Gastrocnemius medialis (tissue), 4 donors: ENCODE results near the gene ADGRL3. TPM values are rescaled to one million over a fixed set of nuclear protein-coding genes. Genes with fewer than 3 reads are reported as not detected.

ENCODE experiments used
- ATAC-seq, 2 donors: fragments of 150-250 bp; one replicate each; pipeline ENCODE4 v1.9.1; 2016
- DNase-seq, 2 donors: peaks; one replicate each; pipeline ENCODE4 v3.0.0-alpha.2; 2019
- H3K27ac ChIP-seq, 4 donors: fragments of 200-600 bp; sonication (generic); 1 replicate in 1 of 4; 2 replicates in 3 of 4; pipeline ENCODE4 v1.5.1; 2016 to 2018; ENCODE audit warnings: mild to moderate bottlenecking in 2 of 4, moderate library complexity in 1 of 4
- H3K27me3 ChIP-seq, 3 donors: fragments of 200-600 bp; sonication (generic) in 2 of 3; 1 replicate in 1 of 3; 2 replicates in 2 of 3; pipeline versions ENCODE4 v1.5.1 to v1.6.0; 2016 to 2019; ENCODE audit warnings: mild to moderate bottlenecking in 1 of 3, moderate library complexity in 1 of 3
- H3K36me3 ChIP-seq, 2 donors: fragments of 200-600 bp; sonication (generic) in 1 of 2; one replicate each; pipeline ENCODE4 v1.5.1; 2017 to 2018
- H3K4me1 ChIP-seq, 2 donors: fragments of 200-600 bp; sonication (generic) in 1 of 2; one replicate each; pipeline ENCODE4 v1.5.1; 2016 to 2017; ENCODE audit warnings: mild to moderate bottlenecking in 2 of 2
- H3K4me3 ChIP-seq, 4 donors: fragments of 200-600 bp; sonication (generic) in 3 of 4; 1 replicate in 1 of 4; 2 replicates in 3 of 4; pipeline ENCODE4 v1.5.1; 2016 to 2019; ENCODE audit warnings: mild to moderate bottlenecking in 2 of 4
- H3K9me3 ChIP-seq, 3 donors: fragments of 200-600 bp; sonication (generic) in 2 of 3; 1 replicate in 1 of 3; 2 replicates in 2 of 3; pipeline ENCODE4 v1.5.1; 2016 to 2019
- POLR2A ChIP-seq, 2 donors: fragments of 450-650 bp; IDR thresholded peaks; one replicate each; pipeline ENCODE4 v1.6.1; 2017; ENCODE audit warnings: antibody characterized with exemption in 2 of 2, mild to moderate bottlenecking in 2 of 2, moderate library complexity in 2 of 2
- in situ Hi-C, 4 donors: fragments of 200-750 bp; cut with MboI; loops; one replicate each; pipeline versions ENCODE4 v1.15.0 to v1.8.0; 2017; ENCODE audit warnings: low sequenced_read_pairs in 4 of 4
- intact Hi-C: fragments of 100-400 bp; cut with DNase I; formaldehyde crosslinking; loops from one replicate; pipeline ENCODE4 v1.15.1; 2023; ENCODE audit warnings: low total_unique reads
- total RNA-seq, 4 donors: library from RNA; depleted of rRNA; stranded (reverse); fragments of >200 nt; gene quantifications; one replicate each; pipeline versions ENCODE4 v1.1.0 to v1.2.3, GENCODE V29; 2016
- TF ChIP-seq, protein P1 (sequence below), 5 experiments: fragments of 450-650 bp in 3 of 5; fragments of 200-600 bp in 2 of 5; sonication (generic) in 2 of 5; IDR thresholded peaks in 4 of 5; conservative IDR thresholded peaks in 1 of 5; 1 replicate in 4 of 5; 2 replicates in 1 of 5; pipeline ENCODE4 v1.5.1; 2016 to 2019; ENCODE audit warnings: antibody characterized with exemption in 5 of 5, mild to moderate bottlenecking in 3 of 5, moderate library complexity in 3 of 5

The ADGRL3 gene
- total RNA-seq, 4 donors from 2014 or later = 0.69 to 2.2 (median 1.1) TPM

GRCh38 chr4:61274286-61274685, 74.2 kb downstream of the ADGRL3 start:
- no peaks in the 10 kb centered on the region for H3K36me3 ChIP-seq
- in situ Hi-C loops (no loop called here), intact Hi-C loops (no loop called here)
- H3K27me3 ChIP-seq = no peaks in the 10 kb centered on the region
- no peaks in the 10 kb centered on the region for H3K4me1 ChIP-seq
- no peak overlapping the region for H3K27ac ChIP-seq
- no peak for DNase-seq
- TF ChIP-seq, protein P1, sequence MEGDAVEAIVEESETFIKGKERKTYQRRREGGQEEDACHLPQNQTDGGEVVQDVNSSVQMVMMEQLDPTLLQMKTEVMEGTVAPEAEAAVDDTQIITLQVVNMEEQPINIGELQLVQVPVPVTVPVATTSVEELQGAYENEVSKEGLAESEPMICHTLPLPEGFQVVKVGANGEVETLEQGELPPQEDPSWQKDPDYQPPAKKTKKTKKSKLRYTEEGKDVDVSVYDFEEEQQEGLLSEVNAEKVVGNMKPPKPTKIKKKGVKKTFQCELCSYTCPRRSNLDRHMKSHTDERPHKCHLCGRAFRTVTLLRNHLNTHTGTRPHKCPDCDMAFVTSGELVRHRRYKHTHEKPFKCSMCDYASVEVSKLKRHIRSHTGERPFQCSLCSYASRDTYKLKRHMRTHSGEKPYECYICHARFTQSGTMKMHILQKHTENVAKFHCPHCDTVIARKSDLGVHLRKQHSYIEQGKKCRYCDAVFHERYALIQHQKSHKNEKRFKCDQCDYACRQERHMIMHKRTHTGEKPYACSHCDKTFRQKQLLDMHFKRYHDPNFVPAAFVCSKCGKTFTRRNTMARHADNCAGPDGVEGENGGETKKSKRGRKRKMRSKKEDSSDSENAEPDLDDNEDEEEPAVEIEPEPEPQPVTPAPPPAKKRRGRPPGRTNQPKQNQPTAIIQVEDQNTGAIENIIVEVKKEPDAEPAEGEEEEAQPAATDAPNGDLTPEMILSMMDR (IDR thresholded peaks at IDR 0.05 in 4 of 5, conservative IDR thresholded peaks at IDR 0.05 in 1 of 5) = no peak
- no peak for TF ChIP-seq POLR2A (IDR thresholded peaks at IDR 0.05)
- no peak overlapping the region for H3K4me3 ChIP-seq
- no peaks in the 10 kb centered on the region for H3K9me3 ChIP-seq
- ATAC-seq = no peak

DNA sequence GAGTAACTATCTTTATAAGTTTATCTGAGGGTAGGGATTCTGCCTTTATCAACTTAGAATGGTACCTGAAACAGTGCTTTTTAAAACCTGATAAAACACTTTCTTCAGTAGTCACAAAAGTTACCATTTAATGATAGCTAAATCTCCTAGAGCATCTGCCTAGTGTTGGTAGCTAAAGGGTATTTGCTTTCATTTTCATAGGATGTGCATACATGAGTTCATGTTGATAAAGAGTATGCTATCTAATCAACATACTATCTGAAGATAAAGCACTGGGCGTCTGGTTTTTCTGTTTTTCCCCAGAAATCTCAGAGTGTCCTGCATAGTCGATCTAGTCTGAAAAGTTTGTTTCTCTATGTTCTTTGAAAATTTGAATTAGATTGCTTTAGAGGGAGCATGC, 75.1 kb downstream of the ADGRL3 start:
- no peak overlapping the region for H3K27ac ChIP-seq
- intact Hi-C loops = no loop called here
- no peaks in the 10 kb centered on the region for H3K27me3 ChIP-seq
- no peaks in the 10 kb centered on the region for H3K9me3 ChIP-seq
- no peak overlapping the region for H3K4me3 ChIP-seq
- TF ChIP-seq, protein P1 (IDR thresholded peaks at IDR 0.05 in 4 of 5, conservative IDR thresholded peaks at IDR 0.05 in 1 of 5) = no peak
- no peak for TF ChIP-seq POLR2A (IDR thresholded peaks at IDR 0.05)
- DNase-seq (no peak), ATAC-seq (no peak)
- in situ Hi-C loops = no loop called here
- H3K4me1 ChIP-seq = no peaks in the 10 kb centered on the region
- H3K36me3 ChIP-seq = no peaks in the 10 kb centered on the region

- ATAC-seq = no peak
- in situ Hi-C loops = no loop called here
- Histone ChIP-seq H3K9me3 (no peaks in the 10 kb centered on the region), H3K27ac (no peak overlapping the region), H3K4me3 (no peak overlapping the region), H3K4me1 (no peaks in the 10 kb centered on the region), H3K27me3 (no peaks in the 10 kb centered on the region), H3K36me3 (no peaks in the 10 kb centered on the region)
- intact Hi-C loops = no loop called here
- no peak for TF ChIP-seq POLR2A (IDR thresholded peaks at IDR 0.05)
- TF ChIP-seq, protein P1 (IDR thresholded peaks at IDR 0.05 in 4 of 5, conservative IDR thresholded peaks at IDR 0.05 in 1 of 5) = no peak
- DNase-seq = no peak
Measured at GRCh38 chr4:61276029-61276428, 75.9 kb downstream of the ADGRL3 start.

GRCh38 chr4:61277785-61278760, 77.9 kb downstream of the ADGRL3 start:
- H3K36me3 ChIP-seq = no peaks in the 10 kb centered on the region
- TF ChIP-seq POLR2A (IDR thresholded peaks at IDR 0.05) = no peak
- TF ChIP-seq, protein P1 (IDR thresholded peaks at IDR 0.05 in 4 of 5, conservative IDR thresholded peaks at IDR 0.05 in 1 of 5) = no peak
- H3K9me3 ChIP-seq = no peaks in the 10 kb centered on the region
- in situ Hi-C loops = no loop called here
- ATAC-seq (no peak), DNase-seq (no peak)
- no peak overlapping the region for H3K27ac ChIP-seq
- no peak overlapping the region for H3K4me3 ChIP-seq
- H3K4me1 ChIP-seq = no peaks in the 10 kb centered on the region
- H3K27me3 ChIP-seq = no peaks in the 10 kb centered on the region
- intact Hi-C loops = no loop called here
